GM19463 (cell line): ENCODE results near the gene AKTIP.
"Not testable (repeated sequence)": the region's sequence is repeated elsewhere in the genome, so short reads cannot be mapped to it uniquely, and the experiment has no call there.

Source experiments
- ATAC-seq: cut with Tn5 transposase; IDR thresholded peaks from one replicate; pipeline ENCODE4 v1.9.1; 2021; ENCODE audit warnings: mild to moderate bottlenecking, moderate library complexity; ENCODE audit not compliant: unreplicated experiment

AKTIP gene

GRCh38 chr16:53502331-53503269 is at the start of gene AKTIP:
Gene AKTIP (minus strand): TSS chr16:53503209. CDS start chr16:53500259, 2,950 bp downstream.
- peak; percentile 17 for ATAC-seq

GRCh38 chr16:53549970-53550690 is 47.1 kb upstream of the AKTIP start:
- peak; percentile 80 for ATAC-seq

- no peak for ATAC-seq
Measured at GRCh38 chr16:53546988-53547391, 44.0 kb upstream of the AKTIP start.

GRCh38 chr16:53545433-53545832 is 42.4 kb upstream of the AKTIP start:
- ATAC-seq: no peak

- ATAC-seq: no peak
Measured at GRCh38 chr16:53542283-53542682, 39.3 kb upstream of the AKTIP start.

GRCh38 chr16:53541326-53541725 is 38.3 kb upstream of the AKTIP start:
- ATAC-seq: no peak

- ATAC-seq: not testable (repeated sequence)
Measured at GRCh38 chr16:53539759-53540718, 37.0 kb upstream of the AKTIP start.

GRCh38 chr16:53539346-53539745 is 36.3 kb upstream of the AKTIP start:
- ATAC-seq: not testable (repeated sequence)

GRCh38 chr16:53537626-53538025 is 34.6 kb upstream of the AKTIP start:
- ATAC-seq: no peak

GRCh38 chr16:53534206-53534605 is 31.2 kb upstream of the AKTIP start:
- ATAC-seq: no peak

- no peak for ATAC-seq
Measured at GRCh38 chr16:53530741-53531140, 27.7 kb upstream of the AKTIP start.

- no peak for ATAC-seq
Measured at GRCh38 chr16:53530046-53530445, 27.0 kb upstream of the AKTIP start.

GRCh38 chr16:53529513-53529912 is 26.5 kb upstream of the AKTIP start:
- no peak for ATAC-seq

- no peak for ATAC-seq
Measured at GRCh38 chr16:53528797-53529196, 25.8 kb upstream of the AKTIP start.

GRCh38 chr16:53523971-53524548 is 21.1 kb upstream of the AKTIP start:
- ATAC-seq: no peak

GRCh38 chr16:53523126-53523804 is 20.3 kb upstream of the AKTIP start:
- ATAC-seq: no peak

GRCh38 chr16:53519417-53520091 is 16.5 kb upstream of the AKTIP start:
- ATAC-seq: no peak

GRCh38 chr16:53518550-53519416 is 15.8 kb upstream of the AKTIP start:
- ATAC-seq: peak; percentile 97
